RCC 7860 (cell line): ENCODE results near the gene ATP2C1.

ENCODE experiments used
- DNase-seq: peaks from one replicate; pipeline ENCODE4 v3.0.0-alpha.2; 2015; ENCODE audit warnings: low spot score
- FAIRE-seq: peaks from 2 replicates; lab custom pipeline; 2012; peaks lifted over from hg19 to GRCh38; lab: Jason Lieb, UNC

Gene ATP2C1

DNA sequence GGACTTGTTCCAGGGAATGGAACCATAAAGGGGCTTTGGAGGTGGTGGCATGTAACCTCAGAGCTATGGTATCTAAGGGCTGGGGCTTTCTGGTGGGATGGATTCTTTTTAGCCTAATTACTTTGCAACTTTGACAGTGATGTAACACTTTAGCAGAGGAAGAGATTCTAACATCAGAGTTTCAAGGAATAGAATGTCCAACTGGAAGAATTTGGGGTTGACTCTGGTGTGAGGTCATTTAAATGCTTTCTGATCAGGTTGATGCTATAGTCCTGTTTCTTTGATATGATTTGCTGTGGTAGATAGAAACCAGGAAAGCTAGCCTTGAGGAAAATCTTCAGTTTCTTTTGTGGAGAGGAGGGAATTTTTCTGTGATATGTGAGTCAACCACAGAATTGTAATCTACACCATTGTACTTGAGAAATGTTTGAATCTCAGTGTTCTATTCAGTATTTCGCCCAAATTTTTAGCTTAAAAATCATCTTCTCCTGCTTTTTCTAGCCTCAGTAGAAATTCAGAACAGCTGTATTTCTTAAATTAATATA lies 40.0 kb downstream of the ATP2C1 start:
- FAIRE-seq (no peak), DNase-seq (no peak)

DNA sequence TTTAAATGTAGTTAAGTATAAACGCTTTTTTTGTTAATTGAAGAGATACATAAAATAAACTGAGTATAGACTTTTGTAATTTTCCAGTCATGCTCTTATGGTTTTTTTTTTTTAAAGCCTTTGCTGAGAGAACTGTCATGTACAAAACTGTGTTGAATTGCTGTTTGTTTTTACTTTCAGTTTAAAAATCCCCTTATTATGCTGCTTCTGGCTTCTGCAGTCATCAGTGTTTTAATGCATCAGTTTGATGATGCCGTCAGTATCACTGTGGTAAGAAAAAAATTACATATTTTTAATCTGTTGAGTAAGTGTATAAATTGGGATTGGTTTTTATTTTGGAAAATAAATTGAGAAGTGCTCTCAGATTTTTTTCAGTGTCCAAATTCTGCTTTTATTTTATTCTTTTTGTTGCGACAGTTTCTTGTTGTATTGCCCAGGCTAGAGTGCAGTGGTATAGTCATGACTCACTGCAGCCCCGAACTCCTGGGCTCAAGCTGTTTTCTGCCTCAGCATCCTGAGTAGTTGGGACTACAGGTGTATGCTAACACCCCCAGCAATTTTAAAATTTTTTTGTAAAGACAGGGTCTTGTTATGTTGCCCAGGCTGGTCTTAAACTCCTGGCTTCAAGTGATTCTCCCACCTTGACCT lies 40.7 kb downstream of the ATP2C1 start:
- DNase-seq (no peak), FAIRE-seq (no peak)

DNA sequence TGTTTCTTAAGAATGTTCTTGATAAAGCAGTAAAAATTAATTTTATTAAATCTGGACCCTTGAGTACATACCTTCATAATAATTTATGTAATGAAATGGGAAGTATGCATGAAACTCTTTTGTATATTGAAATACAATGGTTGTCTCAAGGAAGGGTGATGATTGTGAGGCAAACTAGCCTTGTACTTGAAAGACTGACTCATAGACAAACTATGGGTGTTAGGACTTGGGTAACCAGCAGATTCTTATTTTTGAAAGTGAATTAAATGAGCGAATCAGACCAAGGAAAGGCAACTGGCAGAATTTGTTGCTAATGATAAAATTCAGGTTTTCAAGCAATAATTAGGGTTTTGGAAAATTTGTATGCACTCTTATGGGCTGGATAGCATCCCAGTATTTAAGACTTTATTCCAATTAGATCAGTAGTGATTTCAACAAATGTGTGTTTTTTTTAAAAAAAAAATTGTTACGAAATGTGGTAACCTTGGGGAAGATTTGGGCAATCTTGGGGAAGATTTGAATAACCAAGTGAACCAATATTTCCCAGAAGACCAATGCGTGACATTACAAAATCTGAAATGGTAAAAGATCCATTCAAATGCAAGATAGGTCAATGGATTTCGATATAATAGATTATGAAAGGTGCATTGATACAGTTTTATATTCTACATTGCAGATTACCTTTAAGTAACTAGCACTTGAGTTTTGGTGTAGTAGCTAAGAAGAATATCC lies 42.0 kb downstream of the ATP2C1 start:
- FAIRE-seq, result peak; percentile 7
- DNase-seq, result no peak

DNA sequence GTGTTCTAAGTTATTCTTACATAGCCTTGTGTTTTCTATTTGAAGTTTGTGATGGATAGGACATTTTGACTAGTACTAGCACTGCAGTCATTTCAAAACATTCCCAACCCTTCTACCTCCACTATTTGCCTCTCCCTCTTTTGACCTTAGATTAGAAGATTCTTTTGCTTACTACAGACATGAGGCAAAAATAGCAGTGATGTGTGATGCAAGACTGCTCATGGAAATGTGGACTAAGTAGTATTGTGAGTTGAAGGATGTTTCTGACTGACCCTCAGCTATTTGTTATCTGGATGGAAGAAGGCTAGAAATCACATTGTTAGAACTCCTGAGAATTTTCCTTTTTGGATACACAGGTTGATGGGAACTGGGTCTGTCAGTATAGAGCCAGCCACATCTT lies 45.9 kb downstream of the ATP2C1 start:
- DNase-seq, result no peak
- FAIRE-seq, result no peak

DNA sequence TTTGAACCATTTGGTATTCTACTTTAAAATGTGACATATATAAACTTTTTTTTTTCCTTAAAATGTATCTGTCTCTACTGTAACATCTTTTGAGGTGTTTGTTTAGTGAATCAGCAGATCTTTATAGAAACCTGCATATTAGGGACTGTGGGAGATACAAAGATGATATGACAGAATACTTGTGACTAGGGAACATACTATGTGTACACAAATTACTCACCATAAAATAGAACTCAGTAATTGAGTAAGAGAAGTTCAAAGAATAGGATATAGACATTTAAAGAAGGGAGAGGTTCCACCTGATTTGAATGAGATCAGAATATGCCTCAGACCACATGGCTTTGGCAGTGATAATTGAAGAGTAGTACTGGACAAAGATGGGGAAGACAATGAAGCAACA lies 47.9 kb downstream of the ATP2C1 start:
- no peak for FAIRE-seq
- DNase-seq, result no peak

DNA sequence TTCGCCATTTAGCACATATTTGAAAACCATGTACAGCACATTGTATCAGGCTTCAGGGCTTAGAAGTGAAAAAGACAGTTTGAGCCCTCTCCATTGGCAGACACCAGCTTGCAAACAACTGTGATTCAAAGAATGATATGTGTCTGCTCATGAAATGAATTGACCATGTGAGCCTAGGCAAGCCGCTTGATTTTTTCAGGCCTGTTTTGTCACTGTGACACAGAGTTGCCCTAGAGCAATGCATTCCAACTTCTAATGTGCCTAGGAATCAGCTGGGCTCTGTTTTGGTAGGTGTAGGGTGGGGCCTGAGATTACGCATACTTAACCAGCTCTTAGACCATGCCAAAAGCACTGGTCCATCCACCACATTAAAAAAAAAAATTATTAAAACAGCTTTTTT lies 53.0 kb downstream of the ATP2C1 start:
- FAIRE-seq, result no peak
- DNase-seq, result no peak

DNA sequence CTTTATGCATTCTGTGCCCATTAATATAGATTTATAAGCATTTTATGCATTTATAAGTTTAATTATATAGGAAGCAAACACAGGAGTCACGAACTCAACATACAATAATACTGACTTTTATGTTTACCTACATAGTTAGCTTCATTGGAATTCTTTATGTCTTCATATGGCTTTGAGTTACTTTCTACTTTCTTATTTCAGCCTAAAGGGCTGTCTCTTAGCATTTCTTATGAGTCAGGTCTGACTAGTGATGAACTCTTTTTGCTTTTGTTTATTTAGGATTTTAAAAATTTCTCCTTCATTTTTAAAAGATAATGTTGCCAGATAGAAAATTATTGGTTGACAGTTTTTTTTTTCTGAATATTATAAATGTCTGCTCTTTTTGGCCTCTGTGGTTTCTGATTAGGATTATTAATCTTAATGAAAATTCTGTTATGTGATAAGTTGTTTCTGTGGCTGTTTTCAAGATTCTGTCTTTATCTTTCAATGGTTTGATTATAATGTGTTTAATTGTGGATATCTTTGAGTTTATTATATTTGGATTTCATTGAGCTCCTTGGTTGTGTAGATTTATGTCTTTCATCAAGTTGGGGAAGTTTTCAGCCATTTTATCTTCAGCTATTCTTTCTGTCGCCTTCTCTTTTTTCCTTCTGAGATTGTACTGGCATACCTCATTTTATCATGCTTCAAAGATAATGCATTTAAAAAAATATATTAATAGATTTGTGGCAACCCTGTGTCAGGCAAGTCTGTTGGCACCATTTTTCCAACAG lies 54.3 kb downstream of the ATP2C1 start:
- DNase-seq (no peak), FAIRE-seq (no peak)

DNA sequence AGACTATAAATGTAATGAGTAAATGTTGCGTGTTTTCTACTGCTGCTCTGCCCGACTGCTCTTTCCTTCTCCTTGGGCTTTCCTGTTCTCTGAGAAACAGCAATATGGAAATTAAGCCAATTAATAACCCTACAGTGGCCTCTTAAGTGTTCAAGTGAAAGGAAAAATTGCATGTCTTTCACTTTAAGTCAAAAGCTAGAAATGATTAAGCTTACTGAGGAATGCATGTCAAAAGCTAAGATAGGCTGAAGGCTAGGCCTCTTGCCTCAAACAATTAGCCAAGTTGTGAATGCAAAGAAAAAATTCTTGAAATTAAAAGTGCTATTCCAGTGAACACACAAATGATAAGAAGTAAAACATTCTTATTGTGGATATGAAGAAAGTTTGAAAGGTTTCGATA lies 55.0 kb downstream of the ATP2C1 start:
- FAIRE-seq, result no peak

DNA sequence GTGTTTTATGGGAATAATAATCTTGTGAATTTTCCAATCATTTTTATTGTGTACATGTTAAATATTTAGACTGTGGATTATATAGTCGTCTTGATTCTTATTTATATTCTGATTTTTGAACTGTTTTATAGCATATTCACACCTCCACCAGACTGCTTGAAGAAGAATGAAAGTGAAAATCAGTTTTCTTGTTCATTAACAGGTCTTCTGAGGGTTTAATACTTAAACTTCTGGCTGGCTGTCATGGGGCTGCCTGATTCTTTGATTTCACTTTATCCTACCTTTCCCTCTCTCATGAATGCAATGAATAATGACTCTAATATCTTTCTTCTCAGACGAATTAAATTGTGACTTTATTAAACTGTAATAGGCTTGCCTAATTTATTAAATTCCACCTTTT lies 56.2 kb downstream of the ATP2C1 start:
- DNase-seq (no peak), FAIRE-seq (no peak)

More for the DNA sequence above, 55.0 kb downstream of the ATP2C1 start:
- no peak for DNase-seq

DNA sequence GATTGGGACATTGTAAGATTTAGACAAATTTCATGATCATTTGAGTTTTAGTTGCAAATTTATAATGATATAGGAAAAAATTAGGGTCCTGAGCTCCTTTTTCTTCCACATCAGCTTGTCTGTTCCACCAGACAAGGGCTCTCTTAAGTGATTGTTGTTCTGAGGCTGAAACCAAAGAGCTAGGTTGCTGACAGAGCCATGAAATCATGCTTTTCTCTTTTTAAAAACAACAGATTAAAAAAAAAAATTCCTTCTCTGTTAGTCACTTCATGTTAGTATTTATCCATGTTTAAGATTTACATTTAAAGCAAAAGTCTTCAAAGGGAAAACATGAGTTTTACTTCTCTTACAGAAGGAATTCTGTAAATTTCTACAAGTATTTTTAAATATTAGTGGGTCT lies 56.8 kb downstream of the ATP2C1 start:
- no peak for FAIRE-seq
- DNase-seq, result no peak

DNA sequence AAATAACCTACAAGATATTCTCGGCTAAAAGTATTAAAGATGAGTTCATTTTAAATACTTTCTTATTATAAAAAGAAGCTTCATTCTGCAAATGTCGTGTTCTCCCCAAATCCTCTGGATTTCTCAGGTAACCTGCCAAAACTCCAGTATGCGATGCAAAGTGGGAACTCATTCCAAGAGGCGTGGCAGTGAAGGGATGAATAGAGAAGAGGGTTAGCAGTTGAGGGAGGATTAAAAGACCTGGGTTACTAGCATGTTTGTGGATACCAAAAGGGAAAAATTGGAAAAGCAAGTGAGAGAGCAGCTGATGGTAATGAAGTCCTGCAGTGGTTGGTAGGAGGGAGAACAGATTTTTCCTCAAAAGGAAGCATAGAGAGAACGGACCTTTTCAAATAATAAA lies 61.6 kb downstream of the ATP2C1 start:
- DNase-seq (no peak), FAIRE-seq (no peak)

DNA sequence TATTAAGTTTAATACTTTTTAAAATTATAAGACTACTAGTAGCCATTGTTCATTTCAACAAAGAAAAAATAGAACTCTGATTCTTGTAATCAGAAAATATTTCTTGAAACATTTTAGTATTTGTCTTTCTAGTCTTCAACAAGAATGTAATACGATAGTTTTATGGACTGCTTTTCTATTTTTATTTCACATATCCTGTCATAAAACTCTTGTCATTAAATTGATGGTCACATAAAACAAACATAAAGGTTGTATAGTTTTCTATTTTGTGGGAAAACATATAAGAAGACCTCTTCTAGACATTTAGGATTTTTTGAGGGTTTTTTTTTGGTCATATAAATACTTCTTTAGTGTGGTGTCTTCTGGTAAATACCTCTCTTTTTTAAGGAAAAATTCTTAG lies 62.4 kb downstream of the ATP2C1 start:
- FAIRE-seq, result no peak
- DNase-seq, result no peak

DNA sequence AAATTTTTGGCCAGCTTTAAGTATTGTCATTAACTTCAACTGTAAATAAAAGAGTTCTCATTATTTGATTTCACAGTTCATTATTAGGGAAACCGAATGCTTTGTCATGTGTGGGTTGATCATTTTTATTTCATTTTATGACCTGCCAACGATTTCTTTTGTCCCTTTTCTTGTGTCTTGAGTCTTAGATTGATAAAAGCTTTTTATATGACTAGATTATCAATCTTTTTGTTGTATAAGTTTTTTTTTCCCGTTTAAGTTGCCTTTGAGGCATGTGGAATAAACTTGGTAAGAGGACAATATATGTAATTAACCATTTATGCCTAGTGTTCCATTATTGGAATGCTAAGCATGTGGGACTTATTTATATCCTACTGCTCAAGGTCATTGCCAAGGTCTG lies 62.8 kb downstream of the ATP2C1 start:
- DNase-seq (no peak), FAIRE-seq (no peak)

DNA sequence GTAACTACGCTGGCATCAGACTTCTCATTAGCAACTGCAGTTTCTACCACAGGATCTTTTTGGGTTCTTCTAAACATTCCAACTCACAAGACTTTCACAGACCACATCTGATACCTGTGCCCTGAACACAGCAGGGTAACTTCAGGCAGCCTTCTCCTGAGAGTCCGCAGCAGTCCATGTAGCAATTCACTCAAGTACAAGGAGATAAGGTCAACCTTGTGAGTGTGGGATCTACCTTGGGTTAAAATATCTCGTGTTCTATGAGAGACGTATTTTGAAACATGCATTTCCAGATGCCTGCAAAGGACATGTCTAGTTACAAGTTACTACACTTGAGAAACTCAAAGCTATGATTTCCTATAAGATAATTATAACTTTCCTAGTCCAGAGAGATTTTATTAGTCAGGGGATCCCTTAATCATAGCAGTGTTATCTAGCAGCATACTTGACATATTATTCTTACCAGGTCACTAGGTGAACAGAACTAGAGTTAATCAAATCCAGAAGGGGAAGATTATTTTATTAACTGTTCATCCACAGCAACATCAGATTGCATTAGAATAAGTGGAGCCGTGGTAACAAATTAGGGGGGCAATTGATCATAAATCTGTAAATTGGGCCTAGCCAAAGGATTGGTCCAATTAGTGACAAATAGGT lies 66.4 kb downstream of the ATP2C1 start:
- FAIRE-seq, result no peak
- DNase-seq, result no peak

DNA sequence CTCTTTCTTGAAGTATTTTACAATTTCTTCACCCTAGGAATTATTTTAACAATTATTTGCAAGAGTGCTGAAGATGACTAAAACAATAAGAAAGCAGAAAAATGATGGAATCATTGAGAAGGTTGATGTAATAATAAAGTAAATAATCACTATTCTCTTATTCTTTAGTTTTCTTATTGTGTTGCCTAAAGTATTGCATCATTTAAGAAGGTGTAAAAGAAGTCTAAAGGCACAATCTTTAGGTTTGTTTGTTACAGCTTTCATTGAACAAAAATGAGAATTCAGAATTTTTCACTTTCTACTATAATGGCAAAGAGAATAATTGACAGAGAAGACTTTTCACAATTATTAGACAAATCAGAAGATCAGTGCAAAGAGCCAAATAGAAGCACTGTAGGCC lies 67.6 kb downstream of the ATP2C1 start:
- FAIRE-seq, result no peak
- DNase-seq, result no peak

DNA sequence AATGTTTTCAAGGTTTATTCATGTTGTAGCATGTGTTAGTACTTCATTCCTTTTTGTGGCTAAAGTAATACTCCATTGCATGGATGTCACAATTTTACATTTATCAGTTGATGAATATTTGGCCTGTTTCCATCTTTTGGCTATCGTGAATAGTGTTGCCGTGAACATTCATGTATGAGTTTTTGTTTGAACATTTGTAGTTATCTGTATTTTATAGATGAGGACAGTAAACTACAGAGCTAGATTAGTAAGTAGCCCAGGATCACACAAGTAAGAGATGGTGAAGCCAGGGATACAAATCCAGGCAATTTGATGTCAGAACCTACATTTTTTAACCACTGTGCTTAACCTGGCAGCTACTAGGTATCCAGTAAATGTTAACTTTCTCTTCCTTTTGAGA lies 69.6 kb downstream of the ATP2C1 start:
- DNase-seq (no peak), FAIRE-seq (no peak)

DNA sequence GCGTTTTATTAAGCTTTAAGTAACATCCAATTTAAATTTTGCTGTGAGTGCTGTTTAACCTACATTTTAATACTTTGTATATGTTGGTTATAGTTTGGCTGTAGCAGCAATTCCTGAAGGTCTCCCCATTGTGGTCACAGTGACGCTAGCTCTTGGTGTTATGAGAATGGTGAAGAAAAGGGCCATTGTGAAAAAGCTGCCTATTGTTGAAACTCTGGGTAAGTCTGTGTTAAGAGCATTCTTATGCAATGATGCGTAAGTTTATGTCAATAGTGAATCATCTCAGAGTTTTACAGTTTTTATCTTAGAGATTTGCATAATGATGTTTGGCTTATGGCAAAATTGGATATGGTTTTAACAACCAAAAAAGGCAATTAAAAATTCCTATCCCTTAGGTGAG lies 70.0 kb downstream of the ATP2C1 start:
- DNase-seq (peak; percentile 35), FAIRE-seq (no peak)

DNA sequence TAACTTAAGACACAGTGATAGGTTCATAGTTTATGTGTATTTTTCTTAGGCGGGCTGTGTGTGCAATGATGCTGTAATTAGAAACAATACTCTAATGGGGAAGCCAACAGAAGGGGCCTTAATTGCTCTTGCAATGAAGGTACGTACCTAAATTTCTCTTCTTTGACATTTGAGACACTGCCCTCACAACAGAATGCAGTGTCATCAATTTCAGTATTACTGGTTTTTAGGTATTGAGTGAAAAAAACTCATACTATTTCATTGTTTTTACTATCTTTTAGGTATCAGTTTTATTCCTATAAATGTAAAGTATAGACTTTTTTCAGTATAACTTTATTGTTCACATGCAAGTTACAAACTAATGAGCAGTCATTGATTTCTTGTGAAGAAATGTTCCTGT lies 73.4 kb downstream of the ATP2C1 start:
- DNase-seq, result no peak
- FAIRE-seq, result no peak

DNA sequence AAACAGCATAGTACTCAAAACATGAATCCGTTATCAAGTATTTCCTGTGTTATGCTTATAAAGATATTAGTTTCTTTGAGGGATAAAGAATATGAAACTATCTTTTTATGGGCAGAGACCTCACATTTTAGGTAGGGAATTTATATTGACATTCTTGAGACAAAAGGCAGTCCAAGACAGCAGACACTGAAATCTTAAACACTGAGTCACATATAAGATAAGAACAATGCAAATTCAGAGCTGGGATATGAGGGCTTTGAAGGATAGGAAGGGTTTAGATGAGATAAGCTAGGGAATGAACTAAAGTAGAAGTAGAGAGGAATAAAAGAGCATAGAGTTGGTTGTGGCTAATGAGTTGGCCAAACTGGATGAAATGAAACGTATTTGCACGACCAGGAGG lies 74.3 kb downstream of the ATP2C1 start:
- FAIRE-seq (no peak), DNase-seq (no peak)

DNA sequence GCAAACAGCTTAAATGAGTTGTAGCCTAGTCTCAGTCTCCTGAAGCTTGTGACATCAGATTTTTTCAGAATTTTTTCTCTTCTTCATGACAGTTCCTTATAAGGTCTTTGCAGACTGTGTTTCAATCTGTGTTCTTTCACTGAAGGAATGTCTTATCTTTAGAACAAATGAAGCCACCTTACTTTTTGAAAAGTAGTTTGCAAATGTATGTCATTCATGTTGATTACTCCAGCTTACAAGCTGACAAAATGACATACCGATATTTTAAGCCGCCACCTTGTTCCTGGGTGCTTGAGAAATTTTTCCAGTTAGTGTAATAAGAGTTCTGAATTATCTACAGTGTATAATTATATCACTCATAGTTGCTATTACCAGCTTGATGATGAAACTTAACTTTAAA lies 75.7 kb downstream of the ATP2C1 start:
- FAIRE-seq (no peak), DNase-seq (no peak)

DNA sequence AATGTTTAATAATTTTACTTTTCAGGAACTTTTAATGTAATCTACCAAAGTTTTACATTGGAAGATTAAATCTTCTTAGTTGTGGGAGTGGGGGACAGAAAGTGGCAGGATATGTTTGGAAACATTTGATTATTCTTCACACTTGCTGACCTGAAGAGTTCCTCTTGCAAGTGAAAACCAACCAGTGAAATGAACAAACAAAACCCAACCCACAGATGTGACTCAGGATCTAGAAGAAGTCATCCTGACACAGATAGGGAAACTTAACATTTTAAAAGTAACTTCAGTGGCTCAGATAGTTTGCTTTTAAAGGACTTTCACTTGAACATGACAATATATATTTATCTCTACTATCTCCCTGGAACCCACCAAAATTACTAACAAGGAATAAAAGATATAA lies 77.3 kb downstream of the ATP2C1 start:
- FAIRE-seq (no peak), DNase-seq (no peak)
